Ovary (tissue), 3 donors: ENCODE results near the gene LIPH.

Source experiments
- CTCF ChIP-seq, 3 donors: fragments of 450-650 bp in 2 of 3; fragments of 200-600 bp in 1 of 3; IDR thresholded peaks; one replicate each; pipeline versions ENCODE4 v1.5.1 to v1.8.0; 2016 to 2022; ENCODE audit warnings: antibody characterized with exemption in 3 of 3, mild to moderate bottlenecking in 1 of 3
- EP300 ChIP-seq: sonication (generic); formaldehyde crosslinking; IDR thresholded peaks from one replicate; pipeline ENCODE4 v1.6.1; 2017; ENCODE audit warnings: antibody characterized with exemption
- POLR2A ChIP-seq: fragments of 450-650 bp; IDR thresholded peaks from one replicate; pipeline ENCODE4 v1.6.1; 2017; ENCODE audit warnings: antibody characterized with exemption, mild to moderate bottlenecking, moderate library complexity
- donor health status: DM: no; HTN: no; CAD: no.

- no peak for TF ChIP-seq CTCF (IDR thresholded peaks at IDR 0.05)
- TF ChIP-seq POLR2A = no peak
- TF ChIP-seq EP300 = no peak
Measured at GRCh38 chr3:185582871-185583270, 30.5 kb upstream of the LIPH start.
